Naive thymus-derived CD4-positive, alpha-beta T cell (primary cell): Measurements from ENCODE around the gene ZWILCH. TPM values are rescaled to one million over a fixed set of nuclear protein-coding genes. Genes with fewer than 3 reads are reported as not detected.

Experiments
- ATAC-seq: fragments of 150-1000 bp; cut with Tn5 transposase; 2 replicates; pipeline ENCODE4 v1.10.0; 2021; ENCODE audit warnings: mild to moderate bottlenecking, moderate library complexity
- CTCF ChIA-PET: fragments of 350-600 bp; sonication (Branson Sonifier 250); formaldehyde crosslinking; loops from one replicate; lab custom pipeline; 2021; ENCODE audit warnings: antibody characterized with exemption; lab: Charles Lee
- POLR2A ChIA-PET: fragments of 350-600 bp; sonication (Branson Sonifier 250); formaldehyde crosslinking; loops from one replicate; lab custom pipeline; 2021; ENCODE audit warnings: antibody characterized with exemption, inconsistent platforms; lab: Charles Lee
- DNase-seq, 9 donors: peaks; one replicate each; pipeline versions ENCODE4 v3.0.0 to v3.0.0-alpha.2; 2020 to 2022; ENCODE audit warnings: mixed read lengths in 1 of 9
- H3K27ac ChIP-seq: one replicate; pipeline ENCODE4 v1.7.0; 2013; ENCODE audit warnings: mild to moderate bottlenecking, low read depth, low read length, moderate library complexity
- H3K27me3 ChIP-seq, 2 donors: one replicate each; pipeline ENCODE4 v1.7.0; 2013; ENCODE audit warnings: low read length in 2 of 2, mild to moderate bottlenecking in 2 of 2, moderate library complexity in 2 of 2; ENCODE audit not compliant: control insufficient read depth in 2 of 2, insufficient read depth in 2 of 2
- H3K36me3 ChIP-seq, 3 experiments: 1 replicate in 2 of 3; 2 replicates in 1 of 3; pipeline ENCODE4 v1.7.0; 2013; ENCODE audit warnings: low read length in 3 of 3, mild to moderate bottlenecking in 3 of 3, moderate library complexity in 1 of 3; ENCODE audit not compliant: insufficient read depth in 3 of 3, control insufficient read depth in 2 of 3
- H3K4me1 ChIP-seq, 2 donors: one replicate each; pipeline ENCODE4 v1.7.0; 2013; ENCODE audit warnings: low read length in 2 of 2, mild to moderate bottlenecking in 2 of 2, moderate library complexity in 1 of 2; ENCODE audit not compliant: control insufficient read depth in 2 of 2, insufficient read depth in 2 of 2
- H3K4me3 ChIP-seq: 2 replicates; pipeline ENCODE4 v1.7.0; 2013; ENCODE audit warnings: mild to moderate bottlenecking, low read length
- H3K9me3 ChIP-seq, 3 experiments: 1 replicate in 2 of 3; 2 replicates in 1 of 3; pipeline ENCODE4 v1.7.0; 2013; ENCODE audit warnings: low read length in 3 of 3; ENCODE audit not compliant: control insufficient read depth in 2 of 3
- H3K27ac Mint-ChIP-seq, 9 donors: one replicate each; pipeline ENCODE4 v1.8.0; 2020 to 2022; ENCODE audit warnings: mixed read lengths in 9 of 9, mild to moderate bottlenecking in 8 of 9, moderate library complexity in 5 of 9, inconsistent platforms in 2 of 9
- H3K27me3 Mint-ChIP-seq, 5 donors: one replicate each; pipeline ENCODE4 v1.8.0; 2021 to 2022; ENCODE audit warnings: mixed read lengths in 5 of 5, mild to moderate bottlenecking in 1 of 5
- H3K36me3 Mint-ChIP-seq, 5 donors: one replicate each; pipeline ENCODE4 v1.8.0; 2020 to 2022; ENCODE audit warnings: mixed read lengths in 5 of 5, mild to moderate bottlenecking in 3 of 5, inconsistent platforms in 1 of 5
- H3K4me1 Mint-ChIP-seq, 7 donors: one replicate each; pipeline ENCODE4 v1.8.0; 2020 to 2022; ENCODE audit warnings: mixed read lengths in 7 of 7, mild to moderate bottlenecking in 3 of 7, inconsistent platforms in 1 of 7
- H3K4me3 Mint-ChIP-seq, 10 donors: one replicate each; pipeline ENCODE4 v1.8.0; 2020 to 2022; ENCODE audit warnings: mild to moderate bottlenecking in 10 of 10, mixed read lengths in 10 of 10, moderate library complexity in 6 of 10, inconsistent platforms in 2 of 10
- H3K9me3 Mint-ChIP-seq, 11 donors: one replicate each; pipeline ENCODE4 v1.8.0; 2020 to 2022; ENCODE audit warnings: mixed read lengths in 11 of 11, mild to moderate bottlenecking in 4 of 11, inconsistent platforms in 1 of 11, moderate library complexity in 1 of 11
- intact Hi-C, 2 donors: fragments of 100-400 bp; cut with micrococcal nuclease; formaldehyde crosslinking; loops; one replicate each; pipeline ENCODE4 v1.15.1; 2023
- polyA plus RNA-seq, 2 donors: library from polyadenylated mRNA; unstranded; fragments of 300-500 nt; fragmentation: Illumina TruSeq; gene quantifications; one replicate each; pipeline ENCODE4 v1.2.3, GENCODE V29; 2021
- total RNA-seq, 6 experiments: library from RNA in 5 of 6; stranded (reverse) in 5 of 6; gene quantifications; 1 replicate in 5 of 6; 2 replicates in 1 of 6; pipeline ENCODE4 v1.2.3 and lab custom pipeline; 2021 to 2026

ZWILCH gene
- total and polyA plus RNA-seq, 7 experiments from 2014 or later, result 4.3 to 20.3 (median 6.0) TPM

GRCh38 chr15:66569461-66570137 lies 64.5 kb downstream of the ZWILCH start:
- Mint-ChIP-seq H3K27me3 (peaks cover 0 to 7% (median 4%) of the 10 kb centered on the region in 5 donors), H3K9me3 (no peaks in the 10 kb centered on the region), H3K4me1 (peaks cover 6 to 9% (median 6%) of the 10 kb centered on the region in 7 donors), H3K4me3 (no peak overlapping the region), H3K36me3 (no peaks in the 10 kb centered on the region), H3K27ac (no peak overlapping the region)
- Histone ChIP-seq H3K4me3 (no peak overlapping the region), H3K4me1 (no peaks in the 10 kb centered on the region), H3K27ac (no peak overlapping the region), H3K9me3 (no peaks in the 10 kb centered on the region), H3K36me3 (no peaks in the 10 kb centered on the region), H3K27me3 (no peaks in the 10 kb centered on the region)
- CTCF ChIA-PET, result no interaction called here
- no peak for ATAC-seq
- POLR2A ChIA-PET, result no interaction called here
- DNase-seq, result no peak
- intact Hi-C loops, result no loop called here

- no peak for ATAC-seq
Observed at GRCh38 chr15:66570327-66570726, 65.2 kb downstream of the ZWILCH start.

GRCh38 chr15:66570842-66571478 lies 65.8 kb downstream of the ZWILCH start:
- Mint-ChIP-seq H3K4me1 (peaks cover 6 to 9% (median 6%) of the 10 kb centered on the region in 7 donors), H3K27me3 (peaks cover 0 to 7% (median 4%) of the 10 kb centered on the region in 5 donors), H3K36me3 (no peaks in the 10 kb centered on the region), H3K9me3 (no peaks in the 10 kb centered on the region), H3K27ac (peak overlapping the region in 1 of 9 donors; percentile 18), H3K4me3 (no peak overlapping the region)
- ChIA-PET POLR2A (no interaction called here), CTCF (interaction anchor here (0.7 kb wide), 2 partner anchors 341 to 1347 kb away, joined by 3 to 8 read pairs; no protein-coding TSS in a partner anchor)
- intact Hi-C loops, result no loop called here
- Histone ChIP-seq H3K27ac (no peak overlapping the region), H3K4me1 (no peaks in the 10 kb centered on the region), H3K9me3 (no peaks in the 10 kb centered on the region), H3K4me3 (no peak overlapping the region), H3K36me3 (no peaks in the 10 kb centered on the region), H3K27me3 (no peaks in the 10 kb centered on the region)
- DNase-seq (no peak), ATAC-seq (no peak)

More at GRCh38 chr15:66570327-66570726, 65.2 kb downstream of the ZWILCH start:
- Histone ChIP-seq H3K4me1 (no peaks in the 10 kb centered on the region), H3K9me3 (no peaks in the 10 kb centered on the region), H3K4me3 (no peak overlapping the region), H3K27ac (no peak overlapping the region), H3K27me3 (no peaks in the 10 kb centered on the region), H3K36me3 (no peaks in the 10 kb centered on the region)
- no peak for DNase-seq
- ChIA-PET CTCF (interaction anchor here (0.7 kb wide), 1 partner anchor 341 kb away, joined by 3 read pairs; no protein-coding TSS in a partner anchor), POLR2A (no interaction called here)
- no peaks in the 10 kb centered on the region for H3K36me3 Mint-ChIP-seq
- intact Hi-C loops, result no loop called here
- no peak overlapping the region for H3K4me3 Mint-ChIP-seq
- no peak overlapping the region for H3K27ac Mint-ChIP-seq
- H3K27me3 Mint-ChIP-seq, result peaks cover 0 to 7% (median 4%) of the 10 kb centered on the region in 5 donors
- H3K4me1 Mint-ChIP-seq, result peaks cover 6 to 9% (median 6%) of the 10 kb centered on the region in 7 donors
- H3K9me3 Mint-ChIP-seq, result no peaks in the 10 kb centered on the region

GRCh38 chr15:66572146-66572545 lies 67.0 kb downstream of the ZWILCH start:
- no peaks in the 10 kb centered on the region for H3K4me1 ChIP-seq
- ATAC-seq (no peak), DNase-seq (no peak)
- ChIA-PET CTCF (no interaction called here), POLR2A (no interaction called here)
- Mint-ChIP-seq H3K36me3 (no peaks in the 10 kb centered on the region), H3K9me3 (no peaks in the 10 kb centered on the region), H3K27me3 (peaks cover 0 to 2% (median 0%) of the 10 kb centered on the region in 5 donors), H3K4me1 (peaks cover under 1 to 3% (median 1%) of the 10 kb centered on the region in 7 donors), H3K27ac (no peak overlapping the region), H3K4me3 (no peak overlapping the region)
- intact Hi-C loops, result no loop called here
- no peak overlapping the region for H3K27ac ChIP-seq
- no peaks in the 10 kb centered on the region for H3K36me3 ChIP-seq
- no peak overlapping the region for H3K4me3 ChIP-seq
- H3K9me3 ChIP-seq, result no peaks in the 10 kb centered on the region
- H3K27me3 ChIP-seq, result no peaks in the 10 kb centered on the region

GRCh38 chr15:66573348-66573718 lies 68.2 kb downstream of the ZWILCH start:
- Histone ChIP-seq H3K9me3 (no peaks in the 10 kb centered on the region), H3K27me3 (no peaks in the 10 kb centered on the region), H3K27ac (no peak overlapping the region), H3K4me3 (no peak overlapping the region), H3K36me3 (no peaks in the 10 kb centered on the region), H3K4me1 (no peaks in the 10 kb centered on the region)
- H3K27me3 Mint-ChIP-seq, result no peaks in the 10 kb centered on the region
- intact Hi-C loops, result no loop called here
- POLR2A ChIA-PET, result no interaction called here
- no peak overlapping the region for H3K27ac Mint-ChIP-seq
- ATAC-seq, result no peak
- H3K4me3 Mint-ChIP-seq, result no peak overlapping the region
- DNase-seq, result no peak
- no peaks in the 10 kb centered on the region for H3K9me3 Mint-ChIP-seq
- no peaks in the 10 kb centered on the region for H3K36me3 Mint-ChIP-seq
- CTCF ChIA-PET, result interaction anchor here (1.9 kb wide), 1 partner anchor 8 kb away, joined by 4 read pairs; no protein-coding TSS in a partner anchor
- peaks cover 0 to 8% (median 0%) of the 10 kb centered on the region in 7 donors for H3K4me1 Mint-ChIP-seq

GRCh38 chr15:66573719-66574595 lies 68.8 kb downstream of the ZWILCH start:
- Histone ChIP-seq H3K27me3 (no peaks in the 10 kb centered on the region), H3K36me3 (no peaks in the 10 kb centered on the region), H3K4me1 (no peaks in the 10 kb centered on the region), H3K4me3 (no peak overlapping the region), H3K27ac (no peak overlapping the region), H3K9me3 (no peaks in the 10 kb centered on the region)
- Mint-ChIP-seq H3K36me3 (no peaks in the 10 kb centered on the region), H3K27ac (no peak overlapping the region), H3K27me3 (no peaks in the 10 kb centered on the region), H3K4me3 (no peak overlapping the region), H3K4me1 (peaks cover 0 to 11% (median 0%) of the 10 kb centered on the region in 7 donors), H3K9me3 (no peaks in the 10 kb centered on the region)
- ChIA-PET POLR2A (no interaction called here), CTCF (interaction anchor here (1.9 kb wide), 1 partner anchor 9 kb away, joined by 4 read pairs; no protein-coding TSS in a partner anchor)
- DNase-seq (no peak), ATAC-seq (no peak)
- intact Hi-C loops, result no loop called here
